Endothelial cell of umbilical vein (primary cell): ENCODE results near the gene MN1. TPM values are rescaled to one million over a fixed set of nuclear protein-coding genes. Genes with fewer than 3 reads are reported as not detected.

Source experiments
- BruUV-seq: library from RNA; stranded (reverse); fragments of 400-500 nt; replicated peaks from 2 replicates; lab custom pipeline; 2021; lab: Mats Ljungman, UMichigan
- CTCF ChIA-PET: fragments of 300-600, 350-600 bp; sonication (Branson Sonifier 250); formaldehyde crosslinking; loops from one replicate; lab custom pipeline; 2021; ENCODE audit warnings: antibody characterized with exemption, inconsistent platforms; lab: Charles Lee
- POLR2A ChIA-PET: fragments of 300-600, 350-600 bp; sonication (Branson Sonifier 250); formaldehyde crosslinking; loops from one replicate; lab custom pipeline; 2021; ENCODE audit warnings: antibody characterized with exemption, inconsistent platforms; lab: Charles Lee
- DNase-seq: peaks from one replicate; pipeline ENCODE4 v3.0.0-alpha.2; 2011; ENCODE audit warnings: low read depth, low spot score
- FAIRE-seq: peaks from 2 replicates; lab custom pipeline; 2011; peaks lifted over from hg19 to GRCh38; lab: Jason Lieb, UNC
- H2AFZ ChIP-seq: 2 replicates; pipeline ENCODE4 v1.6.0; 2012; ENCODE audit warnings: low read depth, low read length, control low read depth, inconsistent platforms
- H3K27ac ChIP-seq: 2 replicates; pipeline ENCODE4 v1.5.1; 2011; ENCODE audit warnings: low read depth, mild to moderate bottlenecking, control low read depth, low read length, moderate library complexity; ENCODE audit not compliant: insufficient read depth
- H3K27me3 ChIP-seq, 2 experiments: 2 replicates each; pipeline versions ENCODE4 v1.6.0 to v1.6.1; 2011; ENCODE audit warnings: low read length in 2 of 2, mixed read lengths in 1 of 2; ENCODE audit not compliant: control insufficient read depth in 2 of 2, insufficient read depth in 2 of 2
- H3K36me3 ChIP-seq, 2 experiments: 2 replicates in 1 of 2; 3 replicates in 1 of 2; pipeline ENCODE4 v1.5.1; 2011; ENCODE audit warnings: low read length in 2 of 2, mild to moderate bottlenecking in 1 of 2, moderate library complexity in 1 of 2; ENCODE audit not compliant: control insufficient read depth in 2 of 2, insufficient read depth in 2 of 2; ENCODE audit errors: extremely low read depth in 1 of 2
- H3K4me1 ChIP-seq: 3 replicates; pipeline ENCODE4 v1.5.1; 2011; ENCODE audit warnings: mild to moderate bottlenecking, low read length; ENCODE audit not compliant: control insufficient read depth, insufficient read depth; ENCODE audit errors: extremely low read depth
- H3K4me2 ChIP-seq: 2 replicates; pipeline ENCODE4 v1.6.1; 2011; ENCODE audit warnings: low read length, control low read depth, mixed read lengths; ENCODE audit not compliant: insufficient read depth
- H3K4me3 ChIP-seq, 3 experiments: fragments of 200-600 bp in 1 of 3; sonication (generic), shearing (Covaris generic) in 1 of 3; replicated peaks in 1 of 3; 2 replicates each; pipeline ENCODE4 v1.5.1; 2011 to 2016; ENCODE audit warnings: control low read depth in 3 of 3, low read length in 3 of 3, mild to moderate bottlenecking in 2 of 3, inconsistent platforms in 1 of 3, low read depth in 1 of 3, moderate library complexity in 1 of 3; ENCODE audit not compliant: insufficient read depth in 1 of 3
- H3K79me2 ChIP-seq: 2 replicates; pipeline ENCODE4 v1.6.0; 2012; ENCODE audit warnings: low read length, inconsistent platforms; ENCODE audit not compliant: control insufficient read depth, insufficient read depth
- H3K9ac ChIP-seq: replicated peaks from 2 replicates; pipeline ENCODE3; 2011; ENCODE audit warnings: low read length, control low read depth; ENCODE audit not compliant: insufficient read depth; ENCODE audit errors: extremely low read depth
- H3K9me1 ChIP-seq: replicated peaks from 3 replicates; pipeline ENCODE4 v1.6.0; 2011; ENCODE audit warnings: mild to moderate bottlenecking, low read length; ENCODE audit not compliant: control insufficient read depth, insufficient read depth; ENCODE audit errors: extremely low read depth
- H3K9me3 ChIP-seq: replicated peaks from 2 replicates; pipeline ENCODE4 v1.5.1; 2012; ENCODE audit warnings: low read length, inconsistent platforms; ENCODE audit not compliant: control insufficient read depth, insufficient read depth
- H4K20me1 ChIP-seq: replicated peaks from 2 replicates; pipeline ENCODE3; 2011; ENCODE audit warnings: mild to moderate bottlenecking, low read length; ENCODE audit not compliant: control insufficient read depth, insufficient read depth; ENCODE audit errors: extremely low read depth
- CTCF ChIP-seq, 2 donors: IDR thresholded peaks; 1 replicate in 1 of 2; 2 replicates in 1 of 2; pipeline ENCODE4 v1.5.1; 2011; ENCODE audit warnings: low read length in 2 of 2, mild to moderate bottlenecking in 2 of 2, moderate library complexity in 2 of 2, control low read depth in 1 of 2, inconsistent platforms in 1 of 2, low read depth in 1 of 2; ENCODE audit not compliant: insufficient read depth in 1 of 2; ENCODE audit errors: extremely low read depth in 1 of 2
- EZH2 ChIP-seq: IDR thresholded peaks from 2 replicates; pipeline ENCODE4 v1.6.1; 2012; ENCODE audit warnings: borderline replicate concordance, low read depth, mild to moderate bottlenecking, moderate library complexity, low read length, inconsistent platforms; ENCODE audit not compliant: severe bottlenecking
- FOS ChIP-seq: IDR thresholded peaks from 2 replicates; pipeline ENCODE4 v1.6.1; 2011; ENCODE audit warnings: mild to moderate bottlenecking, low read length, moderate library complexity, borderline replicate concordance; ENCODE audit not compliant: insufficient read depth
- GATA2 ChIP-seq: IDR thresholded peaks from 2 replicates; pipeline ENCODE4 v1.7.0; 2011; ENCODE audit warnings: low read depth, mild to moderate bottlenecking, moderate library complexity, mixed read lengths, low read length; ENCODE audit not compliant: insufficient read length, insufficient read depth
- JUN ChIP-seq: IDR thresholded peaks from 2 replicates; pipeline ENCODE4 v1.6.1; 2011; ENCODE audit warnings: borderline replicate concordance, low read depth; ENCODE audit not compliant: insufficient read length, insufficient read depth
- MYC ChIP-seq: IDR thresholded peaks from one replicate; pipeline ENCODE4 v1.6.1; 2011; ENCODE audit warnings: mild to moderate bottlenecking, low read depth, low read length
- POLR2A ChIP-seq: IDR thresholded peaks from 2 replicates; pipeline ENCODE4 v1.6.1; 2012; ENCODE audit warnings: low read depth, mild to moderate bottlenecking, control low read depth, low read length
- POLR2AphosphoS5 ChIP-seq: IDR thresholded peaks from 2 replicates; pipeline ENCODE4 v1.6.1; 2012; ENCODE audit warnings: low read depth, mild to moderate bottlenecking, control low read depth, low read length, moderate library complexity; ENCODE audit not compliant: insufficient read depth
- dilution Hi-C: fragments of 300-500 bp; cut with MboI; formaldehyde crosslinking; loops from one replicate; pipeline ENCODE4 v1.15.0; 2019; ENCODE audit warnings: low sequenced_read_pairs; ENCODE audit not compliant: extremely low pct_ligation_motif_present
- intact Hi-C: fragments of 100-400 bp; cut with micrococcal nuclease; formaldehyde crosslinking; loops from one replicate; pipeline ENCODE4 v1.10.0; 2022
- polyA plus RNA-seq, 4 experiments: library from polyadenylated mRNA; depleted of rRNA in 3 of 4; stranded (reverse) in 3 of 4; unstranded in 1 of 4; fragments of >200 nt; gene quantifications; 2 replicates each; pipeline versions ENCODE4 v1.2.1 to v1.2.3, GENCODE V29; 2011 to 2012; ENCODE audit warnings: missing spikeins in 1 of 4
- total RNA-seq: library from RNA; stranded (reverse); gene quantifications from 2 replicates; pipeline ENCODE4 v1.2.3, GENCODE V29; 2021
- TF ChIP-seq, protein P1 (sequence below): IDR thresholded peaks from 2 replicates; pipeline ENCODE4 v1.6.1; 2011; ENCODE audit not compliant: insufficient read depth, insufficient read length

Gene MN1
- total and polyA plus RNA-seq, 2 donors (not counting 3 experiments of a cell fraction or from before 2014, with no cell fraction given) = 3.8 to 5.2 TPM

- intact Hi-C loops (no loop called here), dilution Hi-C loops (no loop called here)
- Histone ChIP-seq H3K36me3 (no peaks in the 10 kb centered on the region), H2AFZ (no peak overlapping the region), H4K20me1 (no peaks in the 10 kb centered on the region), H3K4me1 (peaks cover 11% of the 10 kb centered on the region), H3K4me3 (no peak overlapping the region), H3K4me2 (no peak overlapping the region), H3K27ac (no peak overlapping the region), H3K27me3 (no peaks in the 10 kb centered on the region), H3K9me3 (no peaks in the 10 kb centered on the region), H3K9ac (no peak overlapping the region), H3K9me1 (no peaks in the 10 kb centered on the region), H3K79me2 (no peaks in the 10 kb centered on the region)
- CTCF ChIA-PET = no interaction called here
- FAIRE-seq (no peak), DNase-seq (no peak)
- TF ChIP-seq GATA2 = no peak
- TF ChIP-seq POLR2AphosphoS5 = no peak
- no peak for TF ChIP-seq POLR2A
- no peak for TF ChIP-seq EZH2
- TF ChIP-seq MYC = no peak
- no peak for TF ChIP-seq CTCF (IDR thresholded peaks at IDR 0.05; ENCODE audit: extremely low read depth in 1 of 2, insufficient read depth in 1 of 2, low read depth in 1 of 2, low read length in 2 of 2)
- TF ChIP-seq JUN = no peak
- no peak for TF ChIP-seq FOS
- TF ChIP-seq, protein P1, sequence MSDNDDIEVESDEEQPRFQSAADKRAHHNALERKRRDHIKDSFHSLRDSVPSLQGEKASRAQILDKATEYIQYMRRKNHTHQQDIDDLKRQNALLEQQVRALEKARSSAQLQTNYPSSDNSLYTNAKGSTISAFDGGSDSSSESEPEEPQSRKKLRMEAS = no peak
- POLR2A ChIA-PET = no interaction called here
- BruUV-seq = no TSS peak
Measured at GRCh38 chr22:27719036-27719347, 82.6 kb downstream of the MN1 start.
